ENCODE data around the gene THAP7. TPM values are rescaled to one million over a fixed set of nuclear protein-coding genes. Genes with fewer than 3 reads are reported as not detected.

Gene THAP7
- total and polyA plus RNA-seq, 2 of the 13 experiments (the other 11 are each of a cell fraction or from before 2014, with no cell fraction given): 13.0 to 25.5 TPM

- TF ChIP-seq ZNF776 (CRISPR knock-in tag; IDR thresholded peaks at IDR 0.05) (peak; percentile 94), ZNF660 (CRISPR knock-in tag; IDR thresholded peaks at IDR 0.05; ENCODE audit: borderline replicate concordance, low read depth) (no peak), PHF20 (CRISPR knock-in tag; IDR thresholded peaks at IDR 0.05) (peak; percentile 86), ZNF326 (CRISPR knock-in tag; IDR thresholded peaks at IDR 0.05; ENCODE audit: borderline replicate concordance) (no peak), NKX3-1 (CRISPR knock-in tag; IDR thresholded peaks at IDR 0.05) (0 out of 2 replicates have a peak, but pooled peaks have one; percentile 23), ELF4 (CRISPR knock-in tag; IDR thresholded peaks at IDR 0.05; ENCODE audit: borderline replicate concordance) (no peak), HNF1A (IDR thresholded peaks at IDR 0.05; ENCODE audit: low read depth) (no peak), HNF1A (CRISPR knock-in tag; IDR thresholded peaks at IDR 0.05; ENCODE audit: borderline replicate concordance) (no peak; the same call in 1 of the 2 replicates), MIXL1 (CRISPR knock-in tag; IDR thresholded peaks at IDR 0.05) (peak; percentile 64; the same call in 1 of the 2 replicates), ZNF557 (CRISPR knock-in tag; IDR thresholded peaks at IDR 0.05) (no peak), TRIM22 (IDR thresholded peaks at IDR 0.05) (no peak), KIAA2018 (CRISPR knock-in tag; IDR thresholded peaks at IDR 0.05; ENCODE audit: borderline replicate concordance) (no peak), POLR2G (IDR thresholded peaks at IDR 0.05; ENCODE audit: low read depth, low read length) (peak; percentile 95), RNF2 (conservative IDR thresholded peaks at IDR 0.05; ENCODE audit: low read depth) (peak; percentile 91)
These were observed at the start of gene THAP7 (continued) for GRCh38 chr22:21001601-21002325.
